GM12891 (cell line): ENCODE measurements around the gene ARMCX6.
"Not testable (repeated sequence)": the region's sequence is repeated elsewhere in the genome, so short reads cannot be mapped to it uniquely, and the experiment has no call there.

Experiments used
- POLR2A ChIP-seq: IDR thresholded peaks from 2 replicates; pipeline ENCODE4 v1.6.1; 2011; ENCODE audit warnings: low read depth, low read length, control low read depth
- POLR2AphosphoS5 ChIP-seq: IDR thresholded peaks from 2 replicates; pipeline ENCODE4 v1.6.1; 2011; ENCODE audit warnings: low read depth, low read length, control low read depth
- TAF1 ChIP-seq: IDR thresholded peaks from 2 replicates; pipeline ENCODE4 v1.6.1; 2011; ENCODE audit warnings: low read depth, low read length, control low read depth

DNA sequence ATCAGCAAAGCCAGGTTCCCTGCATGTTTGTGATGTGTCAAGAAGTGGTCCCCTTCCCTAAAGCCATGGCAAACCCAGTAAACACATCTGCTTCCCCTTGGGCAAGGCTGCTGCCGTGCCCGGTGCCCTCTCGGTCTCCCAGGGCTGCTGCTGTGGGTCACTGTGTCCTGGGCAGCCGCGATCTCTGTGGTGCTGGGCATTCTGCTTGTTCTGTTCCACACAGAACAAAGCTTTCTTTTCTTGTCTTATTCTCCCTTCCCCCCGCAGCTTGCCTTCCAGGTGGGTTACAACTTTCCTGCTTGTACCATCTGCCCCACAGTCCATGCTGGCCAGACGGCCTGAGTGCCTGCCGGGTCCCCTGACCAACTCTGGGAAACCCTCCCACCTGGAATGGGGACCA is 18.2 kb downstream of the ARMCX6 start:
- not testable (repeated sequence) for TF ChIP-seq POLR2AphosphoS5, POLR2A, TAF1
